Spleen (tissue), 7 donors: ENCODE results near the gene TTI1.
"Not testable (repeated sequence)": the region's sequence is repeated elsewhere in the genome, so short reads cannot be mapped to it uniquely, and the experiment has no call there.

Source experiments
- POLR2A ChIP-seq, 3 donors: fragments of 450-650 bp; IDR thresholded peaks; one replicate each; pipeline ENCODE4 v1.5.1; 2017; ENCODE audit warnings: antibody characterized with exemption in 3 of 3, mild to moderate bottlenecking in 1 of 3
- TF ChIP-seq, protein P1 (sequence below), 11 experiments: fragments of 200-600 bp in 7 of 11; fragments of 450-650 bp in 4 of 11; sonication (generic) in 4 of 11; IDR thresholded peaks in 8 of 11; conservative IDR thresholded peaks in 3 of 11; 1 replicate in 7 of 11; 2 replicates in 4 of 11; pipeline versions ENCODE4 v1.4.0 to v1.8.0; 2016 to 2021; ENCODE audit warnings: antibody characterized with exemption in 11 of 11, inconsistent platforms in 4 of 11, mild to moderate bottlenecking in 1 of 11
- donor health status: DM: no; HTN: no; CAD: no; lungs with moderate emphysema.
- donor health status: DM: no; HTN: no; CAD: no.
- donor health status: DM: no; HTN: no; CAD: no.

GRCh38 chr20:38009416-38009815, 23.8 kb downstream of the TTI1 start:
- TF ChIP-seq POLR2A (IDR thresholded peaks at IDR 0.05): not testable (repeated sequence)
- TF ChIP-seq, protein P1, sequence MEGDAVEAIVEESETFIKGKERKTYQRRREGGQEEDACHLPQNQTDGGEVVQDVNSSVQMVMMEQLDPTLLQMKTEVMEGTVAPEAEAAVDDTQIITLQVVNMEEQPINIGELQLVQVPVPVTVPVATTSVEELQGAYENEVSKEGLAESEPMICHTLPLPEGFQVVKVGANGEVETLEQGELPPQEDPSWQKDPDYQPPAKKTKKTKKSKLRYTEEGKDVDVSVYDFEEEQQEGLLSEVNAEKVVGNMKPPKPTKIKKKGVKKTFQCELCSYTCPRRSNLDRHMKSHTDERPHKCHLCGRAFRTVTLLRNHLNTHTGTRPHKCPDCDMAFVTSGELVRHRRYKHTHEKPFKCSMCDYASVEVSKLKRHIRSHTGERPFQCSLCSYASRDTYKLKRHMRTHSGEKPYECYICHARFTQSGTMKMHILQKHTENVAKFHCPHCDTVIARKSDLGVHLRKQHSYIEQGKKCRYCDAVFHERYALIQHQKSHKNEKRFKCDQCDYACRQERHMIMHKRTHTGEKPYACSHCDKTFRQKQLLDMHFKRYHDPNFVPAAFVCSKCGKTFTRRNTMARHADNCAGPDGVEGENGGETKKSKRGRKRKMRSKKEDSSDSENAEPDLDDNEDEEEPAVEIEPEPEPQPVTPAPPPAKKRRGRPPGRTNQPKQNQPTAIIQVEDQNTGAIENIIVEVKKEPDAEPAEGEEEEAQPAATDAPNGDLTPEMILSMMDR (IDR thresholded peaks at IDR 0.05 in 8 of 11, conservative IDR thresholded peaks at IDR 0.05 in 3 of 11): not testable (repeated sequence)
